ENCODE data around the gene ESRRG. TPM values are rescaled to one million over a fixed set of nuclear protein-coding genes. Genes with fewer than 3 reads are reported as not detected.

Gene ESRRG
- total RNA-seq, 2 donors from 2014 or later = 5.1 to 6.7 TPM

- Histone ChIP-seq H3K9ac (ENCODE audit: extremely low read depth, low read length, poor library complexity, severe bottlenecking) (no peak overlapping the region), H3K27ac (ENCODE audit: low read depth, low read length) (no peak overlapping the region), H3K27me3 (ENCODE audit: control insufficient read depth, insufficient read depth, low read length, poor library complexity, severe bottlenecking) (no peaks in the 10 kb centered on the region), H3K9me3 (ENCODE audit: control insufficient read depth, low read length) (no peaks in the 10 kb centered on the region), H3K36me3 (ENCODE audit: control insufficient read depth, insufficient read depth, low read length) (no peaks in the 10 kb centered on the region), H3K4me1 (ENCODE audit: control insufficient read depth, insufficient read depth, low read length) (no peaks in the 10 kb centered on the region), H3K4me3 (ENCODE audit: low read length) (no peak overlapping the region)
- WGBS, 2 experiments (ENCODE audit: insufficient coverage in 1 of 2, insufficient read length in 1 of 2) = 90 to 92% methylated on average over 2 to 4 of the region's 4 CpGs
- Mint-ChIP-seq H3K27ac (no peak overlapping the region), H3K9me3 (no peaks in the 10 kb centered on the region), H3K4me1 (peaks cover 17% of the 10 kb centered on the region), H3K36me3 (ENCODE audit: low read depth) (no peaks in the 10 kb centered on the region), H3K27me3 (ENCODE audit: insufficient read depth) (peaks cover 4% of the 10 kb centered on the region), H3K4me3 (no peak overlapping the region)
- no peak for DNase-seq
- no peak for TF ChIP-seq CTCF (conservative IDR thresholded peaks at IDR 0.05)
These were observed 8.9 kb upstream of the ESRRG start for GRCh38 chr1:216732121-216732520.

- TF ChIP-seq CTCF (conservative IDR thresholded peaks at IDR 0.05) = no peak
- no peak overlapping the region for H3K27ac ChIP-seq (ENCODE audit: low read depth, low read length)
- H3K27me3 Mint-ChIP-seq (ENCODE audit: insufficient read depth) = peaks cover 4% of the 10 kb centered on the region
- H3K9me3 ChIP-seq (ENCODE audit: control insufficient read depth, low read length) = no peaks in the 10 kb centered on the region
- H3K27ac Mint-ChIP-seq = no peak overlapping the region
- H3K4me3 Mint-ChIP-seq = no peak overlapping the region
- no peaks in the 10 kb centered on the region for H3K36me3 Mint-ChIP-seq (ENCODE audit: low read depth)
- H3K9ac ChIP-seq (ENCODE audit: extremely low read depth, low read length, poor library complexity, severe bottlenecking) = no peak overlapping the region
- no peaks in the 10 kb centered on the region for H3K4me1 ChIP-seq (ENCODE audit: control insufficient read depth, insufficient read depth, low read length)
- H3K36me3 ChIP-seq (ENCODE audit: control insufficient read depth, insufficient read depth, low read length) = no peaks in the 10 kb centered on the region
- H3K4me1 Mint-ChIP-seq = peaks cover 17% of the 10 kb centered on the region
- 68 to 70% methylated on average over 2 to 6 of the region's 6 CpGs for WGBS, 2 experiments (ENCODE audit: insufficient coverage in 1 of 2, insufficient read length in 1 of 2)
- no peak overlapping the region for H3K4me3 ChIP-seq (ENCODE audit: low read length)
- DNase-seq = no peak
- H3K9me3 Mint-ChIP-seq = no peaks in the 10 kb centered on the region
- no peaks in the 10 kb centered on the region for H3K27me3 ChIP-seq (ENCODE audit: control insufficient read depth, insufficient read depth, low read length, poor library complexity, severe bottlenecking)
These were observed 8.3 kb upstream of the ESRRG start for GRCh38 chr1:216731562-216731961.

- TF ChIP-seq CTCF (conservative IDR thresholded peaks at IDR 0.05) = peak; percentile 61
- Mint-ChIP-seq H3K9me3 (no peaks in the 10 kb centered on the region), H3K27ac (no peak overlapping the region), H3K4me1 (peaks cover 28% of the 10 kb centered on the region), H3K4me3 (no peak overlapping the region), H3K27me3 (ENCODE audit: insufficient read depth) (peaks cover 8% of the 10 kb centered on the region), H3K36me3 (ENCODE audit: low read depth) (no peaks in the 10 kb centered on the region)
- no peak for DNase-seq
- Histone ChIP-seq H3K4me3 (ENCODE audit: low read length) (no peak overlapping the region), H3K27ac (ENCODE audit: low read depth, low read length) (no peak overlapping the region), H3K4me1 (ENCODE audit: control insufficient read depth, insufficient read depth, low read length) (peaks cover 3% of the 10 kb centered on the region), H3K27me3 (ENCODE audit: control insufficient read depth, insufficient read depth, low read length, poor library complexity, severe bottlenecking) (no peaks in the 10 kb centered on the region), H3K36me3 (ENCODE audit: control insufficient read depth, insufficient read depth, low read length) (no peaks in the 10 kb centered on the region), H3K9ac (ENCODE audit: extremely low read depth, low read length, poor library complexity, severe bottlenecking) (no peak overlapping the region), H3K9me3 (ENCODE audit: control insufficient read depth, low read length) (no peaks in the 10 kb centered on the region)
These were observed 3.2 kb upstream of the ESRRG start for GRCh38 chr1:216726435-216726834.

All from endodermal cell (in vitro differentiated cells).